PC-9 (cell line): ENCODE results near the gene PTPRD. TPM values are rescaled to one million over a fixed set of nuclear protein-coding genes. Genes with fewer than 3 reads are reported as not detected.

Experiments
- BruUV-seq: library from RNA; stranded (reverse); fragments of 400-500 nt; replicated peaks from 2 replicates; lab custom pipeline; 2021; lab: Mats Ljungman, UMichigan
- CTCF ChIA-PET: fragments of 300-600 bp; sonication (Branson Sonifier 250); formaldehyde crosslinking; loops from one replicate; lab custom pipeline; 2022; ENCODE audit warnings: antibody characterized with exemption; lab: Charles Lee
- POLR2A ChIA-PET: fragments of 300-600 bp; sonication (Branson Sonifier 250); formaldehyde crosslinking; loops from one replicate; lab custom pipeline; 2022; ENCODE audit warnings: antibody characterized with exemption; ENCODE audit not compliant: unreplicated experiment; lab: Charles Lee
- DNase-seq, 2 experiments: peaks; one replicate each; pipeline versions ENCODE4 v3.0.0 to v3.0.0-alpha.2; 2015 to 2022; ENCODE audit warnings: mixed read lengths in 1 of 2
- H2AFZ ChIP-seq: fragments of 200-600 bp; sonication (generic); 2 replicates; pipeline ENCODE4 v1.8.1; 2017; ENCODE audit warnings: antibody characterized with exemption
- H3F3A ChIP-seq: fragments of 200-600 bp; sonication (generic); 2 replicates; pipeline ENCODE4 v1.8.1; 2017; ENCODE audit warnings: antibody characterized with exemption, mild to moderate bottlenecking, low read depth; ENCODE audit not compliant: insufficient read depth
- H3K27ac ChIP-seq: fragments of 200-600 bp; sonication (generic); 2 replicates; pipeline ENCODE4 v1.6.1; 2016; ENCODE audit warnings: mixed run types
- H3K27me3 ChIP-seq: fragments of 200-600 bp; sonication (generic); 2 replicates; pipeline ENCODE4 v1.6.1; 2016; ENCODE audit warnings: low read depth, mixed run types; ENCODE audit not compliant: insufficient read depth
- H3K36me3 ChIP-seq: fragments of 200-600 bp; sonication (generic); 2 replicates; pipeline ENCODE4 v1.6.1; 2016; ENCODE audit warnings: low read depth, mixed run types
- H3K4me1 ChIP-seq: fragments of 200-600 bp; sonication (generic); replicated peaks from 2 replicates; pipeline ENCODE4 v1.6.1; 2016; ENCODE audit warnings: mixed run types; ENCODE audit not compliant: insufficient read depth
- H3K4me2 ChIP-seq: fragments of 200-600 bp; sonication (generic); 2 replicates; pipeline ENCODE4 v1.6.1; 2017; ENCODE audit warnings: mixed run types
- H3K4me3 ChIP-seq: fragments of 200-600 bp; sonication (generic); 2 replicates; pipeline ENCODE4 v1.6.1; 2016; ENCODE audit warnings: mixed run types
- H3K79me2 ChIP-seq: fragments of 200-600 bp; sonication (generic); 2 replicates; pipeline ENCODE4 v1.6.1; 2017; ENCODE audit warnings: low read depth, mixed run types
- H3K9me2 ChIP-seq: fragments of 200-600 bp; sonication (generic); 2 replicates; pipeline ENCODE4 v1.8.1; 2017; ENCODE audit warnings: mild to moderate bottlenecking; ENCODE audit not compliant: insufficient read depth
- H3K9me3 ChIP-seq: fragments of 200-600 bp; sonication (generic); 2 replicates; pipeline ENCODE4 v1.8.1; 2016; ENCODE audit warnings: low read depth; ENCODE audit not compliant: insufficient read depth
- H4K20me1 ChIP-seq: fragments of 200-600 bp; sonication (generic); 2 replicates; pipeline ENCODE4 v1.8.1; 2017; ENCODE audit not compliant: insufficient read depth
- CTCF ChIP-seq: fragments of 200-600 bp; sonication (generic); conservative IDR thresholded peaks from 2 replicates; pipeline ENCODE4 v1.6.1; 2017; ENCODE audit warnings: mixed run types, antibody characterized with exemption, mild to moderate bottlenecking, moderate library complexity
- EZH2 ChIP-seq: fragments of 200-600 bp; sonication (generic); IDR thresholded peaks from 2 replicates; pipeline ENCODE4 v1.8.0; 2017; ENCODE audit warnings: antibody characterized with exemption, low read depth
- intact Hi-C: fragments of 100-400 bp; cut with micrococcal nuclease; formaldehyde crosslinking; loops from one replicate; pipeline ENCODE4 v1.10.0; 2022; ENCODE audit not compliant: unreplicated experiment
- total RNA-seq: library from RNA; stranded (reverse); gene quantifications from 2 replicates; pipeline ENCODE4 v1.2.3, GENCODE V29; 2021

PTPRD gene
- total RNA-seq, 1 experiment from 2014 or later: not detected

DNA sequence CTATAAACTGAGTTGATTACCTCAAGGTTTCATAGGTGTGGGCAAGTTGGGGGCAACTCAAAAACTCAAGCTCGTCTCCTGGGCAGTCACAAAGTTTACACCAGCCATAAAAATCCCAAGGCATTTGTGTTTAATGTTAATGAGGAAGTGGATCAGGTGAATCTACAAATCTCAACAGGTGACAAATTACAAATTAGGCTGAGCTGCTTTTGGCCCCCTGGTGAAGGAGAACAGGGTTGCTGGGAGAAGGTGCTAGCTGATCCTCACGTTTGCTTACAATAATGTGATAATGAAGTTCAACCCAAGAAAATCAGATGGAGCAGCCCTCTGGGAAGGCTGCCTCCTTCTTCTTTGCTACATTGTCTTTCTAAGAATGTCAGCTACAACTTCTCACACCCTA lies 2324.8 kb downstream of the PTPRD start:
- Histone ChIP-seq H2AFZ (no peak overlapping the region), H3K36me3 (no peaks in the 10 kb centered on the region), H4K20me1 (no peaks in the 10 kb centered on the region), H3F3A (no peaks in the 10 kb centered on the region), H3K27ac (no peak overlapping the region), H3K9me2 (no peaks in the 10 kb centered on the region), H3K4me1 (no peaks in the 10 kb centered on the region), H3K27me3 (no peaks in the 10 kb centered on the region), H3K4me3 (no peak overlapping the region), H3K4me2 (no peak overlapping the region), H3K9me3 (no peaks in the 10 kb centered on the region), H3K79me2 (no peaks in the 10 kb centered on the region)
- POLR2A ChIA-PET: no interaction called here
- no TSS peak for BruUV-seq
- CTCF ChIA-PET: no interaction called here
- intact Hi-C loops: no loop called here
- no peak for DNase-seq
- TF ChIP-seq CTCF (no peak), EZH2 (no peak)

DNA sequence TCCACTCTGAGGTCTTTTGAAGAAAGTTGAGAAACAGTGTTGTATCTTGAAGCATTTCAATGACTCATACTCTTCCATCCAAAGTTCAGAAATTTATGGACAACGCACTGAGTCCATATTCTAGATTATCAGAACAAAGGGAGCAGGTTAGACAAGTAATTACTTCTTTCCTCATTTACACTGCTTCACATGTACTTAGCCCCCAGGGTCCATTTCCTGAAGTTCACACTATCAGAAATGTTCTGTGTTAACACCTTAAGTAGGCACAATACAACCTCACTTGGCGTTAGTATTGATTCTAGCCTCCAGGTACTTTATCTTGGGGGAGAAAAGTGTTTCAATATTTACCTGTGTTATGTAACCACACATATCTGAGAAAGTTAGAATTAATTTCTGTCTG lies 2325.3 kb downstream of the PTPRD start:
- BruUV-seq: no TSS peak
- H3K4me1 ChIP-seq: no peaks in the 10 kb centered on the region
- no peaks in the 10 kb centered on the region for H3K9me2 ChIP-seq
- H4K20me1 ChIP-seq: no peaks in the 10 kb centered on the region
- H2AFZ ChIP-seq: no peak overlapping the region
- H3K4me3 ChIP-seq: no peak overlapping the region
- ChIA-PET CTCF (no interaction called here), POLR2A (no interaction called here)
- no peaks in the 10 kb centered on the region for H3F3A ChIP-seq
- intact Hi-C loops: no loop called here
- TF ChIP-seq CTCF (no peak), EZH2 (no peak)
- H3K4me2 ChIP-seq: no peak overlapping the region
- no peak overlapping the region for H3K27ac ChIP-seq
- no peaks in the 10 kb centered on the region for H3K36me3 ChIP-seq
- no peaks in the 10 kb centered on the region for H3K27me3 ChIP-seq
- no peak for DNase-seq
- H3K9me3 ChIP-seq: no peaks in the 10 kb centered on the region
- no peaks in the 10 kb centered on the region for H3K79me2 ChIP-seq

GRCh38 chr9:8284884-8285283 lies 2327.9 kb downstream of the PTPRD start:
- CTCF ChIA-PET: no interaction called here
- POLR2A ChIA-PET: no interaction called here
- H3K4me1 ChIP-seq: no peaks in the 10 kb centered on the region
- DNase-seq: no peak
- no peaks in the 10 kb centered on the region for H3K36me3 ChIP-seq
- H3K79me2 ChIP-seq: no peaks in the 10 kb centered on the region
- TF ChIP-seq EZH2: no peak
- TF ChIP-seq CTCF: no peak
- H3K9me3 ChIP-seq: no peaks in the 10 kb centered on the region
- intact Hi-C loops: no loop called here
- H3K4me3 ChIP-seq: no peak overlapping the region
- no peaks in the 10 kb centered on the region for H3K27me3 ChIP-seq
- no peaks in the 10 kb centered on the region for H4K20me1 ChIP-seq
- no TSS peak for BruUV-seq
- no peaks in the 10 kb centered on the region for H3K9me2 ChIP-seq
- H2AFZ ChIP-seq: no peak overlapping the region
- no peak overlapping the region for H3K27ac ChIP-seq
- no peak overlapping the region for H3K4me2 ChIP-seq
- no peaks in the 10 kb centered on the region for H3F3A ChIP-seq
